ENCODE results near the gene KAT7.
"Not testable (repeated sequence)": the region's sequence is repeated elsewhere in the genome, so short reads cannot be mapped to it uniquely, and the experiment has no call there.

The KAT7 gene

GRCh38 chr17:49809056-49809455, 20.6 kb downstream of the KAT7 start:
- no peak for DNase-seq (ENCODE audit: low read depth in 2 of 2)

GRCh38 chr17:49814781-49815529, 26.5 kb downstream of the KAT7 start:
- DNase-seq (ENCODE audit: low read depth in 2 of 2): no peak

- DNase-seq (ENCODE audit: low read depth in 2 of 2): no peak
Measured at GRCh38 chr17:49815761-49816281, 27.3 kb downstream of the KAT7 start.

GRCh38 chr17:49817993-49818392, 29.5 kb downstream of the KAT7 start:
- DNase-seq (ENCODE audit: low read depth in 2 of 2): no peak

GRCh38 chr17:49819138-49819537, 30.7 kb downstream of the KAT7 start:
- no peak for DNase-seq (ENCODE audit: low read depth in 2 of 2)

GRCh38 chr17:49819651-49820050, 31.2 kb downstream of the KAT7 start:
- DNase-seq (ENCODE audit: low read depth in 2 of 2): no peak

- DNase-seq (ENCODE audit: low read depth in 2 of 2): no peak
Measured at GRCh38 chr17:49820773-49821172, 32.3 kb downstream of the KAT7 start.

- no peak for DNase-seq (ENCODE audit: low read depth in 2 of 2)
Measured at GRCh38 chr17:49821466-49821865, 33.0 kb downstream of the KAT7 start.

- DNase-seq (ENCODE audit: low read depth in 2 of 2): no peak
Measured at GRCh38 chr17:49821916-49822315, 33.4 kb downstream of the KAT7 start.

GRCh38 chr17:49822829-49823228, 34.3 kb downstream of the KAT7 start:
- DNase-seq (ENCODE audit: low read depth in 2 of 2): no peak

GRCh38 chr17:49823614-49824013, 35.1 kb downstream of the KAT7 start:
- no peak for DNase-seq (ENCODE audit: low read depth in 2 of 2)

- DNase-seq (ENCODE audit: low read depth in 2 of 2): no peak
Measured at GRCh38 chr17:49825645-49826044, 37.2 kb downstream of the KAT7 start.

- not testable (repeated sequence) for DNase-seq (ENCODE audit: low read depth in 2 of 2)
Measured at GRCh38 chr17:49828325-49828724, 39.8 kb downstream of the KAT7 start.

GRCh38 chr17:49829026-49829425, 40.5 kb downstream of the KAT7 start:
- no peak for DNase-seq (ENCODE audit: low read depth in 2 of 2)

- no peak for DNase-seq (ENCODE audit: low read depth in 2 of 2)
Measured at GRCh38 chr17:49830605-49831004, 42.1 kb downstream of the KAT7 start.

- no peak for DNase-seq (ENCODE audit: low read depth in 2 of 2)
Measured at GRCh38 chr17:49832840-49833599, 44.5 kb downstream of the KAT7 start.

- no peak for DNase-seq (ENCODE audit: low read depth in 2 of 2)
Measured at GRCh38 chr17:49834118-49834743, 45.8 kb downstream of the KAT7 start.

GRCh38 chr17:49835472-49835871, 47.0 kb downstream of the KAT7 start:
- DNase-seq (ENCODE audit: low read depth in 2 of 2): no peak

GRCh38 chr17:49836111-49837030, 47.9 kb downstream of the KAT7 start:
- DNase-seq (ENCODE audit: low read depth in 2 of 2): no peak

GRCh38 chr17:49839455-49839854, 51.0 kb downstream of the KAT7 start:
- DNase-seq (ENCODE audit: low read depth in 2 of 2): no peak

- no peak for DNase-seq (ENCODE audit: low read depth in 2 of 2)
Measured at GRCh38 chr17:49841548-49841947, 53.1 kb downstream of the KAT7 start.

All from stimulated activated CD8-positive, alpha-beta memory T cell treated with anti-CD3 and anti-CD28 coated beads, Interleukin-2, amount 100 ng/mL, for 48 hours (primary cell).